PC-3 (cell line): Measurements from ENCODE around the gene FOXK1. TPM values are rescaled to one million over a fixed set of nuclear protein-coding genes. Genes with fewer than 3 reads are reported as not detected.

Experiments
- ATAC-seq: fragments of 200-7000 bp; cut with Tn5 transposase; 2 replicates; pipeline ENCODE4 v1.9.1; 2020; ENCODE audit warnings: mild to moderate bottlenecking, moderate library complexity
- BruUV-seq: library from RNA; stranded (reverse); fragments of 400-500 nt; replicated peaks from 2 replicates; lab custom pipeline; 2021; lab: Mats Ljungman, UMichigan
- CTCF ChIA-PET: fragments of 300-600 bp; sonication (Branson Sonifier 250); formaldehyde crosslinking; loops from one replicate; lab custom pipeline; 2022; ENCODE audit warnings: antibody characterized with exemption; lab: Charles Lee
- POLR2A ChIA-PET: fragments of 300-600 bp; sonication (Branson Sonifier 250); formaldehyde crosslinking; loops from one replicate; lab custom pipeline; 2022; ENCODE audit warnings: antibody characterized with exemption; ENCODE audit not compliant: unreplicated experiment; lab: Charles Lee
- DNase-seq: peaks from one replicate; pipeline ENCODE4 v3.0.0-alpha.2; 2015
- H2AFZ ChIP-seq: fragments of 300-600 bp; sonication (generic); 2 replicates; pipeline ENCODE4 v1.6.0; 2016; ENCODE audit warnings: antibody characterized with exemption, low read length
- H3F3A ChIP-seq: fragments of 300-600 bp; sonication (generic); one replicate; pipeline ENCODE4 v1.6.0; 2017; ENCODE audit warnings: antibody characterized with exemption, low read length, control low read depth, mild to moderate bottlenecking; ENCODE audit not compliant: unreplicated experiment
- H3K27ac ChIP-seq: fragments of 300-600 bp; sonication (generic); 2 replicates; pipeline ENCODE4 v1.5.1; 2016; ENCODE audit warnings: mild to moderate bottlenecking, low read length
- H3K27me3 ChIP-seq: fragments of 300-600 bp; sonication (generic); 2 replicates; pipeline ENCODE4 v1.6.1; 2016; ENCODE audit warnings: low read length, mixed read lengths
- H3K36me3 ChIP-seq: fragments of 300-600 bp; sonication (generic); 2 replicates; pipeline ENCODE4 v1.6.1; 2016; ENCODE audit warnings: low read depth, mixed run types, low read length, mixed read lengths
- H3K4me1 ChIP-seq: fragments of 300-600 bp; sonication (generic); 2 replicates; pipeline ENCODE4 v1.5.1; 2016; ENCODE audit warnings: low read length; ENCODE audit not compliant: insufficient read depth
- H3K4me2 ChIP-seq: fragments of 300-600 bp; sonication (generic); 2 replicates; pipeline ENCODE4 v1.6.0; 2016; ENCODE audit warnings: low read length
- H3K4me3 ChIP-seq: fragments of 300-600 bp; sonication (generic); 2 replicates; pipeline ENCODE4 v1.5.1; 2016; ENCODE audit warnings: mild to moderate bottlenecking, low read length, mixed read lengths
- H3K79me2 ChIP-seq: fragments of 300-600 bp; sonication (generic); 2 replicates; pipeline ENCODE4 v1.6.1; 2017; ENCODE audit warnings: low read length, mixed read lengths
- H3K9ac ChIP-seq: fragments of 300-600 bp; sonication (generic); 2 replicates; pipeline ENCODE4 v1.6.0; 2016; ENCODE audit warnings: mild to moderate bottlenecking, low read length
- H3K9me2 ChIP-seq: fragments of 300-600 bp; sonication (generic); replicated peaks from 2 replicates; pipeline ENCODE4 v1.6.1; 2016; ENCODE audit warnings: mixed run types, low read length, mixed read lengths
- H3K9me3 ChIP-seq: fragments of 300-600 bp; sonication (generic); 2 replicates; pipeline ENCODE4 v1.6.1; 2016; ENCODE audit warnings: low read length, mixed read lengths
- H4K20me1 ChIP-seq: fragments of 300-600 bp; sonication (generic); 2 replicates; pipeline ENCODE4 v1.6.1; 2016; ENCODE audit warnings: low read length, mixed read lengths
- CTCF ChIP-seq: fragments of 300-600 bp; sonication (generic); conservative IDR thresholded peaks from 2 replicates; pipeline ENCODE4 v1.5.1; 2017; ENCODE audit warnings: antibody characterized with exemption, low read depth, mild to moderate bottlenecking, low read length
- EZH2 ChIP-seq: fragments of 300-600 bp; sonication (generic); IDR thresholded peaks from one replicate; pipeline ENCODE4 v1.6.1; 2017; ENCODE audit warnings: antibody characterized with exemption, mild to moderate bottlenecking, low read length; ENCODE audit not compliant: unreplicated experiment
- EZH2phosphoT487 ChIP-seq: fragments of 300-600 bp; sonication (generic); IDR thresholded peaks from 2 replicates; pipeline ENCODE4 v1.6.1; 2018; ENCODE audit warnings: mild to moderate bottlenecking, antibody characterized with exemption, low read length, borderline replicate concordance
- intact Hi-C: fragments of 100-400 bp; cut with micrococcal nuclease; formaldehyde crosslinking; loops from 2 replicates; pipeline ENCODE4 v1.9.0; 2023
- total RNA-seq: library from RNA; depleted of rRNA; stranded (reverse); fragments of >200 nt; gene quantifications from 2 replicates; pipeline ENCODE4 v1.2.3, GENCODE V29; 2014

Gene FOXK1
- total RNA-seq, 1 experiment from 2014 or later: 13.2 TPM

GRCh38 chr7:4808565-4808964, 126.5 kb downstream of the FOXK1 start:
- Histone ChIP-seq H3K4me2 (no peak overlapping the region), H3K9me2 (no peaks in the 10 kb centered on the region), H3K4me3 (no peak overlapping the region), H4K20me1 (no peaks in the 10 kb centered on the region), H3K4me1 (no peaks in the 10 kb centered on the region), H2AFZ (no peak overlapping the region), H3K9ac (no peak overlapping the region), H3K36me3 (no peaks in the 10 kb centered on the region), H3K27me3 (no peaks in the 10 kb centered on the region), H3K27ac (no peak overlapping the region), H3K79me2 (no peaks in the 10 kb centered on the region), H3F3A (no peaks in the 10 kb centered on the region), H3K9me3 (no peaks in the 10 kb centered on the region)
- DNase-seq: no peak
- CTCF ChIA-PET: no interaction called here
- POLR2A ChIA-PET: no interaction called here
- intact Hi-C loops: no loop called here
- BruUV-seq: no TSS peak
- no peak for TF ChIP-seq CTCF
- no peak for TF ChIP-seq EZH2phosphoT487
- no peak for ATAC-seq

DNA sequence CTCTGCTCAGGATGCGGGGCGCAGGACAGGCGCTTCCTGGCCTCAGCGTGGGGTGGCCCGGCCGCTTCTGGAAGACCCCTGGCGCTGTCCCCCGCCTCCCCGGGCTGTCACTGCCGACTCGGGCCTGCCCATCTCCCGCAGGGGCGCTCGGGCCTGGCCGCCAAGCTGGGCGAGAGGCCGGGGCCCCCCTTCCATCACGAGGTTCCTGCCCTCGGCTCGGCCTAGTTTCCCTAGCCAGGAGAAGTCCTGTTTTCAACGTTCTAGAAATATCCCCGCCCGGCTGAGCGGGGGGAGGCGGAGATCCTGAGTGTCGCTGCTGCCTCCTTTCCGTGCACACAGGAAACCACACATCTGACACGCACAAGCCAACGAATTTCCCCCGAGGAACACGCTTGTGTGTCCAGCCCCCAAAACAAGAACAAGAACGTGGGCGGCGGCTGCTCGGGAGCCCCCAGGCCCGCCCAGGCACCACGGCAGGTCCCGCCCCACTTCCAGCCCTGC, 127.0 kb downstream of the FOXK1 start:
- CTCF ChIA-PET: no interaction called here
- DNase-seq (no peak), ATAC-seq (no peak)
- POLR2A ChIA-PET: no interaction called here
- no peaks in the 10 kb centered on the region for H3K9me3 ChIP-seq
- H4K20me1 ChIP-seq: no peaks in the 10 kb centered on the region
- no peaks in the 10 kb centered on the region for H3K9me2 ChIP-seq
- H2AFZ ChIP-seq: no peak overlapping the region
- no peaks in the 10 kb centered on the region for H3K27me3 ChIP-seq
- H3K4me1 ChIP-seq: no peaks in the 10 kb centered on the region
- H3K79me2 ChIP-seq: no peaks in the 10 kb centered on the region
- H3K4me3 ChIP-seq: no peak overlapping the region
- H3F3A ChIP-seq: no peaks in the 10 kb centered on the region
- no TSS peak for BruUV-seq
- no peak overlapping the region for H3K4me2 ChIP-seq
- no peak overlapping the region for H3K9ac ChIP-seq
- H3K27ac ChIP-seq: no peak overlapping the region
- intact Hi-C loops: no loop called here
- no peak for TF ChIP-seq CTCF
- no peak for TF ChIP-seq EZH2phosphoT487
- no peak for TF ChIP-seq EZH2
- H3K36me3 ChIP-seq: no peaks in the 10 kb centered on the region

DNA sequence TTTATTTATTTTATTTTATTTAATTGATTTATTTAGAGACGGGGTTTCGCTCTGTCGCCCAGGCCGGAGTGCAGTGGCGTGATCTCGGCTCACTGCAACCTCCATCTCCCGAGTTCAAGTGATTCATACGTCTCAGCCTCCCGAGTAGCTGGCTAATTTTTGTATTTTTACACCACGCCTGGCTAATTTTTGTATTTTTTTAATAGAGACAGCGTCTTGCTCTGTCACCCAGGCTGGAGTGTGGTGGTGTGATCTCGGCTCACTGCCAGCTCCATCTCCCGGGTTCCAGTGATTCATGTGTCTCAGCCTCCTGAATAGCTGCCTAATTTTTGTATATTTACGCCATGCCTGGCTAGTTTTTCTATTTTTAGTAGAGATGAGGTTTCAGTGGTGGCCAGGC, 127.6 kb downstream of the FOXK1 start:
- H3F3A ChIP-seq: no peaks in the 10 kb centered on the region
- H3K9ac ChIP-seq: no peak overlapping the region
- no peak overlapping the region for H2AFZ ChIP-seq
- H4K20me1 ChIP-seq: no peaks in the 10 kb centered on the region
- BruUV-seq: no TSS peak
- no peaks in the 10 kb centered on the region for H3K27me3 ChIP-seq
- H3K79me2 ChIP-seq: no peaks in the 10 kb centered on the region
- intact Hi-C loops: no loop called here
- no peak overlapping the region for H3K4me2 ChIP-seq
- H3K36me3 ChIP-seq: no peaks in the 10 kb centered on the region
- H3K4me1 ChIP-seq: no peaks in the 10 kb centered on the region
- POLR2A ChIA-PET: no interaction called here
- no peak for DNase-seq
- CTCF ChIA-PET: no interaction called here
- H3K4me3 ChIP-seq: no peak overlapping the region
- ATAC-seq: no peak
- no peaks in the 10 kb centered on the region for H3K9me2 ChIP-seq
- H3K9me3 ChIP-seq: no peaks in the 10 kb centered on the region
- TF ChIP-seq EZH2phosphoT487 (no peak), EZH2 (no peak), CTCF (no peak)
- H3K27ac ChIP-seq: no peak overlapping the region
